ENCODE data around the gene MANF. TPM values are rescaled to one million over a fixed set of nuclear protein-coding genes. Genes with fewer than 3 reads are reported as not detected.

MANF gene
- total and polyA plus RNA-seq, 2 of the 13 experiments (the other 11 are each of a cell fraction or from before 2014, with no cell fraction given): 55.4 to 269 TPM

GRCh38 chr3:51384726-51385473, at the start of gene MANF (continued):
- TF ChIP-seq CAMTA2 (CRISPR knock-in tag; IDR thresholded peaks at IDR 0.05; ENCODE audit: borderline replicate concordance) (no peak), SRY (CRISPR knock-in tag; IDR thresholded peaks at IDR 0.05) (no peak), TFE3 (CRISPR knock-in tag; IDR thresholded peaks at IDR 0.05) (peak; percentile 13; the same call in 1 of the 2 replicates), ATRX (CRISPR knock-in tag; IDR thresholded peaks at IDR 0.05; ENCODE audit: borderline replicate concordance) (no peak), ZNF367 (CRISPR knock-in tag; IDR thresholded peaks at IDR 0.05; ENCODE audit: borderline replicate concordance) (no peak), ZNF329 (CRISPR knock-in tag; IDR thresholded peaks at IDR 0.05; ENCODE audit: low read depth) (no peak), ZNF775 (CRISPR knock-in tag; IDR thresholded peaks at IDR 0.05; ENCODE audit: borderline replicate concordance) (no peak), KAT7 (CRISPR knock-in tag; IDR thresholded peaks at IDR 0.05; ENCODE audit: borderline replicate concordance) (peak; percentile 61; the same call in 1 of the 2 replicates), AFF4 (CRISPR knock-in tag; IDR thresholded peaks at IDR 0.05) (0 out of 2 replicates have a peak, but pooled peaks have one; percentile 53), ZNF446 (CRISPR knock-in tag; IDR thresholded peaks at IDR 0.05) (peak; percentile 38; the same call in 1 of the 2 replicates), CEBPG (CRISPR knock-in tag; IDR thresholded peaks at IDR 0.05) (no peak), TBX2 (CRISPR knock-in tag; IDR thresholded peaks at IDR 0.05; ENCODE audit: borderline replicate concordance) (peak; percentile 57), ZMYM2 (CRISPR knock-in tag; IDR thresholded peaks at IDR 0.05) (no peak), ZNF138 (CRISPR knock-in tag; IDR thresholded peaks at IDR 0.05; ENCODE audit: low read depth) (no peak; the same call in 1 of the 2 replicates), IKZF4 (CRISPR knock-in tag; IDR thresholded peaks at IDR 0.05; ENCODE audit: borderline replicate concordance, low read depth, not compliant biosample characterization) (peak; percentile 81), ZNF232 (CRISPR knock-in tag; IDR thresholded peaks at IDR 0.05; ENCODE audit: borderline replicate concordance) (no peak), KMT2B (CRISPR knock-in tag; IDR thresholded peaks at IDR 0.05) (no peak), PAXIP1 (CRISPR knock-in tag; conservative IDR thresholded peaks at IDR 0.05) (peak; percentile 45; the same call in 1 of the 2 replicates)

Data from HepG2 (cell line).